CD4-positive, alpha-beta T cell treated with Interleukin-12 subunit alpha and Interleukin-12 subunit beta, for 1 hour (primary cell): Measurements from ENCODE around the gene IGFBP1.

Experiments used
- DNase-seq: peaks from one replicate; pipeline ENCODE4 v3.0.0-alpha.2; 2020

IGFBP1 gene

DNA sequence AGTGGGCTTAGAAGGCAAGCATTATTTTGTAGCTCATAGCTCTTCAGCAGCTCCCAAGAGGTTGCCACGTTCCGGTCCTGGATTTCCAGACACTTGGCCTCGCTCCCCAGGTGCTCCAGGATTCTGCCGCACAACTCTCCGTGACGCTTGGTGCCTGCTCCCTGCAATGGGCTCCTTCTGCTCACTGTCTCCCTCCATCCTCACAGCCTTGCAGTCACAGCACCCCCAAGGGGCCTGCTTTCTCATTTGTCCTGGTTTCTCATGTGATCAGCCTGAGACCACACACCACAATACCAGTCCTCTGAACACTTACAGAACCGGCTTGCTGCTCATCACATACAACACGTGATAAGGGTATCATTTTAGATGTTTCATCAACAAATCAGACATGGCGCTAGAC lies 23.0 kb downstream of the IGFBP1 start:
- no peak for DNase-seq

DNA sequence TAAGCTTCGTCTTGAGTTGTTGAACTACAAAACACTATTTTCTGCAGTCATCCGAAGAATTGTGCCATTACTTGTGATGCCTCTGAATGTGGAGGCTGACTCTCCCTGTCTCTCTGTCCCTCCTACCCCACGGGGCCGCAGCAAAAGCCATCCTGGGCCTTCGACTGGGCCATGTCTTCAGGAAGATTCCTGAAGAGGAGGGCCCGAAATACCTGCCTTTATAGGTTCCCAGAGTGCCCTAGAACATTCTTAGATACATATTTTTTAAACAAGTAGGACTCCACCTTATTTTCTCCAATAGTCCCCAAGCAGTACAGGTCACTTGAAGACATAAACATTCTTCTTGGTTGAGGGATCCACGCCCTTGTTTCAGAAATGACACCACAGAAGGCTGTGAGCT lies 24.7 kb downstream of the IGFBP1 start:
- DNase-seq = no peak

DNA sequence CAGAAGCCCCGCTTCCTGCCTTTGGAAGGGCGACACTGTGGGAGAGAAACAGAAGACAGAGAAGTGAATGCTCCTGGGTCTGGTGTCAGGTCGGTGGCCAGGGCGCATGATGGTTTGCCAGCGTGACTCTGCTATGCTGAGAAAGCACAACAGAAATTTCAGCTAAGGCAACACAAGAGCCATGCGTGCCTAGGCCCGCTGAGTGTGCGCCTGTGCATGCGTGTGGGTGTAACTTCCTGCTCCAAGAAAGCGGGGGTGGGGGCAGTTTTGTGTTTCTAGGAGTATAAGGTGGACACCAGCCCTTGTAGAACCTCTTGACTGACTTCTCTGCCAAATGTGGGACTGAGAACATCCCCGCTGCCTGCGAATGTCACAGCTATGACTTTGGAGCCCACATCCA lies 26.6 kb downstream of the IGFBP1 start:
- DNase-seq = no peak

DNA sequence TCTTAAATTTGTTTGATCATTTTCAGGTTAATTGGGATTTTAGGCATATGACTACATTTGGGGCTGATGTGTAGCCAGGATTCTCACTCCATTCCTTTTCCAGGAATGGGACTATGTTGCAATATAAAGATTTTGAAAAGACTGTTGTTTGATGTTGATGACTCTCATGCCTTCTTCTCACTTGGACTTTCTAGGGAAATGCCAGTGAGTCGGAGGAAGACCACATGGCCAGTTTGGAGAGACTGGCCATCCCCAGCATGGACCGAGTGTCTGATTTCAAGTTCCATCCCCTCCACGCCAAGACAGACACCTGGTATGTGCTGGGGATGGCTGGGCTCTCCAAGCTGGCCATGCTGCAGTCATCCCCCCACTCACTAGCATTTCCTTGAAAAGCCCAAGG lies 27.3 kb downstream of the IGFBP1 start:
- DNase-seq = no peak

DNA sequence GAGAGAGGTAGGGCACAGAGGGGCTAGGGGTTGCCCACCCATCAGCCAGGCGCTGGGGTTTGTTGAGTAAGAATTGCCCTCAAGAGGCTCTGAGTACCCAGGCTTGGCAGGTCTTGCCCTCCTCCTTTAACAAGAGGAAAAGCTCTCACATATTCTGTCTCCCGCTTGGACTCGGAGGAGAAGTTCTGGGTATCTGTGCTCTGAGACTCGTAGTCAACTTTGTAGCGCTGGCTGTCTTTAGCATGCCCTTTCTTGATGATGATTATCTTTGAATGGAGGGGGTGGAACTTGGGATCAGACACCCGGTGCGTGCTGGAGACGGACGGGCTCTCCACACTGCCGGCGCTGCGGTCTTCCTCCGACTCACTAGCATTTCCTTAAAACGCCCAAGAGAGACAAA lies 28.8 kb downstream of the IGFBP1 start:
- no peak for DNase-seq

DNA sequence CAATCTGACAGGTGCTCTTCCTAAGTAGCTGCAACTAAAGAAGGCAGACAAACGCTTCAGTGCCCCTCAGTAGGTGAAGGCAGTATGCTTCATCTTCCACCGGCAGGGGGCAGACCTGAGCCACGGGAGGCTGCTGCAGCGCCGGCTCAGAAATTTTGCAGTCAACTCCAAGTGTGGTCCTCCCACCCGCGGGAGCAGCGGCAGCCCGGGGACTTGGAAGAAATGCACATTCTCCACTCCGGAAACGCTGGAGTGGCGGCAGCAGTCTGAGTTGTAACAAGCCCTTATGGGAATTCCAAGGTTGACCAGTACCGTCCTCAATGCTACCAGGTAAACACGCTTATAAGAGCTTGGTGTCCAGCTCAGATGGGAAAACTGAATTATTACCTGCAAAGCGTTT lies 29.4 kb downstream of the IGFBP1 start:
- peak; percentile 67 for DNase-seq

DNA sequence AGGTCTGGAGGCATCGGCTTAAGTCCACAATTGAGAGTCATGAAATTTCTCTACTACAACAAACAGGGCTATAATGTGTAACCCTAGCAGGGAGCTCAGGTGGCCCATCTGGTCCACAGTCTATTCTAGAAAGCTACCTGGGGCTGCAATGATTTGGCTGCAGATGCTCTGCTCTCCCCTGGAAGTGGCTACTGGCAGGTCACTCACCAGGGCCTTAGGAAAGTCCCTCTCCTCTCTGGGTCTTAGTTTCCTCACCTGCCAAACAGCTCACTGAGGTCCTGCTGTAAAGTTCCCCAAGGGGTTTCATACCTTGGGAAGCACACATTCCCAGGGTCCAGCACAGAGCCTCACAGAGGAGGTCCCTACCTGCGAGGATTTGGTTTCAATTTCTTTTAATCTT lies 30.3 kb downstream of the IGFBP1 start:
- no peak for DNase-seq

DNA sequence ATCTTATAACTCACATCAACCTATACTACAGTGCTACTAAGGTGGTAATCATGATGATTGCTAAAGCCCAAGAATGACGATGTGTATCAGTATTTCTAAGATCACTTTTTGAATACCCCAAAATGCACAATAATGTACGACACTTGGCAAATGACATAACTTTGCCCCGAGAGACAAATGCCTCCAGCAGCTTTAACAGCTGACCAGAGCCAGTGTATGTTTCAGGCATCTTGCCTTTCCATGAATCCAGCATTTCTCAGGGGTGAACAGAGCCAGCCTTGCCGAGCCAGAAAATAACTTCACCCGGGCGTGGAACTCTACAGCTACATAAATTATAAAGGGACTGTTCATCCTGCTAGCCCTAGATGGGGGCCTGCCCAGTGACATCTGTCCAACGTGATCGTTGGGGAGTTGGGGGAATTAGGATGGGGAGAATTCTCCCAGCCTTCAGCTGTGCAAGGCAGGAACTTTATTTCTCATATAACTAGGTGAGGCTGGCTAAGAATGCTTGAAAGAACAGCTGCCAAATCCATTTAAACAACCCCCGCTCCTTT lies 31.0 kb downstream of the IGFBP1 start:
- no peak for DNase-seq

DNA sequence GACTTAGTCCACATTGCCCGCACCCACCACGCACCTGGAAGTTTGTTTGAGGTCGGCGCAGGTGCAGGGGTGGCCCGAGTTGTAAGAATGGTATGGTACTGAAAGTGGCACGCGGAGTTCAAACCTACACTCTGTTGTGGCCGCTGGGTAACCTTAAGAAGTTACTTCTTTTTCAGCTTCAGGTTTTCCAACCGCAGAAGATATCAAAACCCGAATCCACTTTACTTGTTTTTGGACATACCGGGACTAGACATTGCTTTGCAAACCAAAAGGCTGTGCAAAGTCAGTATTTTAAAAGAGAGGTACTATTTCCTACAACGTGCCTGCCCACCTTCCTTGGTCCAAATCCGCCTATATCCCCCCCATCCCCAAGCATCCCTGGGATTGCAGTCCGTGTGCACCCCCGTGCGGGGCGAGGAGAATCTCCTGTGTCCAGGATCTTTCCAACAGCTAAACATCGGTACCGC lies 31.7 kb downstream of the IGFBP1 start:
- DNase-seq = no peak

DNA sequence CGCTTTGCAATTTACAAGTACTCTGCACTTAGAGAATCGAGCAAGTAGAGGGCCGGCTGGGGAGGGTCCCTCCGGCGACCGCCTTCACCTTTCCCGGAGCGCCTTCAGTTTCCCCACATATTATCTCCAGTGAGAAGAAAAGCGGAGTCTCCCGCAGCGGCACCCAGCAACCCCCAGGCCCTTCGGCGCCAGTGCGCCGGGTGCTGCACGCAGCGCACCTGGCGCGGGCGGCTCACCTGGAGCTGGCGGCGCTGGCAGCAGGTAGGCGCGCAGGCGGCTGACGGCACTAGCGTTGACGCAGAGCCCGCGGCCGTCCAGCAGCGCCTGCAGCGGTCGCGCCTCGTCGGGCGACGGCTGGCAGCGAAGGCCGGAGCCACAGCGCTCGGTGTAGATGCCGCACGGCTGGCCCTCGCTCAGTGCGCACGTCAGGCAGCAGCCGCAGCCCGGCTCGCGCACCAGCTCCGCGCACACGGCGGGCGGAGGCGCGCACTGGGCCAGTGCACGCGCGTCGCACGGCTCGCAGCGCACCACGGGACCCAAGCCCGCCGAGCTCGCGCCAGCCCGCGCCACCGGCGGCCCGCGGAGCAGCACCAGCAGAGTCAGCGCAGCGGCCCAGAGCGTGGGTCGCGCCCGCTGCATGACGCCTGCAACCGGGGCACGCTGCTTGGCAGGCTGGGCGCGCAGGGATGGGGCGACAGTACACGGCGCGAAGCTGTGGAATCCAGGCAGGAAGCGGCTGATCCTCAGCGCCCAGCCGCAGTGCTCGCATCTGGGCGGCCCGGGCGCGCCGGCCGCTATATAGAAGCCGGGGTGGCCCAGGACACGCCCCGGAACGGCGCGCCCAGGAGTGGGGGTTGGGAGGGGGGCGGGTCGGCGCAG lies 32.5 kb downstream of the IGFBP1 start, which contains the start of gene IGFBP3:
Gene IGFBP3 (minus strand): TSS at position 771 of the 879 bp plus-strand sequence. CDS start 132 bp downstream, at position 639.
- peak; percentile 51 for DNase-seq

DNA sequence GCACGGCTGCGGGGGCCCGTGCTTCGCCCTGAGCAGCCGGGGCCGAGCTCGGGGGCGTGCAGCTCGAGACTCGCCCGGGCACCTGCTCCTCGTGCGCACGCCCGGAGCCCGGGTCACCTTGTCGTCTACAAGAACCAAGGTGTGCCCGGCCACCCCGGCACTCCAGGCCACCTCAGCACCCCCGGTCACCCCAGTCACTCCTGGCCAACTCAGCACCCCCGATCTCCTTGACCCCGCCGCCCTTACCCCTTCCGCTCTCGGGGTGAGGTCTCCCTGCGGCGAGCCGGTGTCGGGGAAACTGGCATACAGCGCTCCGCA lies 33.1 kb downstream of the IGFBP1 start:
- DNase-seq = no peak

DNA sequence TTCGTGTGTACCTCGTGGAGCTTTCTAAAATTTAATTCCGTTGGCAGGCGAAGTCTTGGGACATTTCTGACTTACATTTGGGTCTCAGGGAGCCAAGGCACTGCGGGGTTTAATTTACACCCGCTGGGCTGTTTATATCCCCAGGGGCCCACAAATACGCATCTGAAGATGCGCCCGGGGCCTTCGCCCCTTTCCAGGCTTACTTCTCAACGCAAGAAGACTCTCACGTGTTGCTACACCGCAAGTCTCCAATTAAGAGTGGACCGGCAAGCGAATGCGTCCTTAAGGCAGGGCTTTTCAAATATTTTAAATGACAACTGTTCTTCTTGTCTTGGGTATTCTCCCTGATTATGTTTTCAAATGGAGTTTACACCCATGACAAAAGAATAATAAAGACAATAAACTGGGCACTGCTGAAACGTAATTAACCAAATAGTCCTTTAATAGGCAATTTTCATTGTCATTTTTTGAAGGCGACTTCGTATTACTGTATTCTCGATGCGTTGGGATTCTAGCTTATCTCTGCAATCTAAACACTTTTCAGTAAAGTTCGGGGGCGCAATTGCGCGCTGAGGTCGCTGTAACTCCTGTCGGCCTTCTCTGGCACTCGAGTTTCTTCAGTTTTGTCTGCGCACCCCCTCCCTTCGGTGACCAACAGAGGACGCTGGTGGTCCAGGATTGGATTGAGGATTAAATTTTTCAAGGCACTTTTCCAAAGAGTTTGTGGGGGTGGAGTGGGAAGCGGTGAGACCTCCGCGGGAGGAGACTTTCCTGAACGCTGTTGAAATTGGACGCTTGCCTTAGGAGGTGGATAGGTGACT lies 33.6 kb downstream of the IGFBP1 start:
- DNase-seq = peak; percentile 36

DNA sequence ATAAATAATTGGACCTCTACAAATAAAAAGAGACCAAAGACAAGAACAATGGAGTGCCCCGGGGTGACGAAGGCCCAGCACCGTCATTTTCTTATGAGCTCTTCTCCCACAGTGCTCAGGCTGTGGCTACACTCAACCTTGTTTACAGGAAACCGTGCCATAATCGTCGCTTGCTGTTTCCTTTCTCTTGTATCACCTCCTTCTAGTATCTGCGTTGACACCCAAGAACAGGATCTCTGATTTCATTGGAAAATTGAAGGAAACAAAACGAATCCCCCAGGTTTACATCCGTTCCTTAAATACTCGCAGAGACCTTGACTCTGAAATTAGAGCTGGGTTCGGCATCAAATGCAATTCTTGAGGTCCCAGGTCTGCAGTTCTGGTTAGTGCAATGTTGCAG lies 34.5 kb downstream of the IGFBP1 start:
- peak; percentile 29 for DNase-seq

DNA sequence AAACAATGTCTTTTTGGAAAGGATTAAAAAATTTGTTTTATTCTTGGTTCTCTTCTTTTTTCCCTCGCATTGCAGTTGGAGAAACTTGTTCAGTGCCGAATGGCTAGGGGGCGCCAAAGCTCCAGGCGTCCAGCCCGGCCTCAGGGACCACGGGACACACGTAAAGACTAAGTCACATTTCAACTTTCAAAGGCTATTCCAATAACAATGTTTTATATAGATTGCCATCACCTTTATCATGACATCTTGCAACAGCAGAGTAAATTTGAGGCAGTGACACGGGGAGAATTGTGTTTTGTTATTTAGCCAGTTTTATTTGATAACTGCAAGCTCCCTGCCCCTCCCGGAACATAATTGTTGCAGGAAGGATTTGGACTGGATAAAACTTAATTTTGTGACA lies 35.0 kb downstream of the IGFBP1 start:
- peak; percentile 57 for DNase-seq

DNA sequence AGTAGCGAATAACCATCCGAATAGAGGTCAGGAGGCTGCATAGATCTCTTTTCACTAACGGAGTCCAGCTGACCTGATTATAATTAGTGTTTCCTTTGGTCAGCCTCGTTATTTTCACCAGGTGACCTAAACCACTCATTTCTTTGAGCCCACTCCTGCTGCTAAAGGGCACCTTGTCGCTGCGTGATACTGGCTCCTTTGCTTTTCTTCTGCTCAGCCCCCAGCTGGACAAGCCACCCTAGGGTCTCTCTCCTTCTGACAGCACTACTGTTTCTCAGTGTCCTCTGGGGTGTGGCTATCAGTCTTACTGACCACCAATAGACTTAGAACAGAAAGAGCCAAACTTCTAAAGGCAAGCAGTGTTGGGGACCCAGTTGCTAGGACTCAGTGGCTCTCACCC lies 35.5 kb downstream of the IGFBP1 start:
- no peak for DNase-seq

DNA sequence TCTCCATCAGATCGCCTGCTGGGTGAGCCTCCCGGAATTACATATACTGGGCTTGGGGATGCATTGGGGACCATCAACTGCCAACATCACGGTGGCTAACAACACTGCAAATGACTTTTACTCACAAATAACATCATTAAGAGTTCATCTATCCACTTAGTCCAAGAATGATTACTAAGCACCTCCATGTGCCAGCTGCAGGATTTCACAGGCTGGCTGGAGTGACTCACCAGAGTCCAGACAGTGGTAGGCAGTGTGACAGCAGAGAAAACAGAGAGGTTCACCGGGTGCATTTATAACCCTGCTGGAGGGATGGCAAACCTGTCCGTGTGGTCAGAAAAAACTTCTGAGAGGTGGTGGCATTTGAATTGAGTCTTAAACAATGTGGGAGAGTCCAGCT lies 36.0 kb downstream of the IGFBP1 start:
- no peak for DNase-seq

DNA sequence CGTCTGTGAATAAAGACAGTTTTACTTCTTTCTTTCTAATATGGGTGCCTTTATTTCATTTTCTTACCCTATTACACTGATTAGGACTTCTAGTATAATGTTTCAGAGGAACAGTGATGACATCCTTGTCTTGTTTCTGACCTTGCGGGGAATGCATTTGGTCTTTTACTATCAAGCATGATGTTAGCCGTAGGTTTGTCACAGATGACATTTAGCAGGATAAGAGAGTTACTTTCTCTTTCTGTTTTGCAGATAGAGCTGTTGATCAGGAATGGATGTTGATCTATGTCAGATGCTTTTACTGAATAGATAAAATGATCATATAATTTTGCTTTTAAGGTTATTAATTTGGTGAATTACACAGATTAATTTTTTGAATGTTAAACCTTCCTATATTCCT lies 39.4 kb downstream of the IGFBP1 start:
- no peak for DNase-seq

DNA sequence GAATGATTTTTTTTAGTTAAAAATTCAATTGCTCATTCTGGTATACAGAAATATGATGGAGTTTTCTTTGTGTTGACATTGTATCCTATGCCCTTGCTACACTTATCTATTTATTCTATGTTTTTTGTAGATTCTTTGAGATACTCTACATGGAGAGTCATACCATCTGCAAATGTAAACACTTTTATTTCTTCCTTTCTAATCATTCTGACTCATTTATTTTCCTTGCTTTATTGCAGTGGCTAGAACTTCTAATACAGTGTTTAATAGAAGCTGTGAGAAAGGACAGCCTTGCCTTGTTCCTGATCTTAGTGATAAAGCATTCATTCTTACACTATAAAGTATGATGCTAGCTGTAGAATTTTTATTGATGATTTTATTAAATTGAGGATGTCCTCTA lies 42.7 kb downstream of the IGFBP1 start:
- no peak for DNase-seq

DNA sequence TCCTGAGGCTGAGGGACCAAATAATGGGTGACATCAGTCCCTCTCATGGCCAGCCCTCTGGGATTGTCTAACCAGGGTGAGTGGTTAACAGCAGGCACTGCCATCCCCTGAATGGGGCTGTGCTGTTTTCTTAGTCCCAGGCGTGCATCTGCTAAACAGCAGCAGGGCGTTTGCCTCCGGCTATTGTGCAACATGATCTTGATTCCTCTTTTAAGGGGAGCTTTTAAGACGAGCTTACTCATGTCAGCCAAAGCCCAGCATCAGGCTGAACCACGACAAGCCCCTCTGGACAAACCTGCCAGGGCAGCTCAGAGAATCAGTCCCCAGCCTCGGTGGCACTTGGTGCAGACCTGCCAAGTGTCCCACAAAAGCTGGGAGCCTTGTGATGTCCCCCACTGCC lies 49.0 kb downstream of the IGFBP1 start:
- DNase-seq = no peak

DNA sequence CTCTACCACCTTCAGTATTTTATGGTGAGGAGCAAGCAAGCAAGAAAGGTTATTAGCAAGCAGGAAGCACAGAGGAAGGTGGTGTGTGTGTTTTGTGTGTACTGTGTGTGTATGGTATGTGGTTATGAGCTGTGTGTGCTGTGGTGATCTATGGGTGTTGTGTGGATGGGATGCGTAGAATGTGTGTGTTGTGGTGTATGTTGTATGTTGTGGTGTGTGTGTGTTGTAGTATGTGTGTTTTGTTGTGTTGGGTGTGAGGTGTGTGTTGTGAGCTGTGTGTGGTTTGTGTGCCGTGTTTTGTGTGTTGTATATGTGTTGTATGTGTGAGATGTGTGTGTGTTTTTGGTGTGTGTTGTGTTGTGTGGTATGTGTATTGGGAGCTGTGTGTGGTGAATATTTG lies 49.6 kb downstream of the IGFBP1 start:
- DNase-seq = no peak

DNA sequence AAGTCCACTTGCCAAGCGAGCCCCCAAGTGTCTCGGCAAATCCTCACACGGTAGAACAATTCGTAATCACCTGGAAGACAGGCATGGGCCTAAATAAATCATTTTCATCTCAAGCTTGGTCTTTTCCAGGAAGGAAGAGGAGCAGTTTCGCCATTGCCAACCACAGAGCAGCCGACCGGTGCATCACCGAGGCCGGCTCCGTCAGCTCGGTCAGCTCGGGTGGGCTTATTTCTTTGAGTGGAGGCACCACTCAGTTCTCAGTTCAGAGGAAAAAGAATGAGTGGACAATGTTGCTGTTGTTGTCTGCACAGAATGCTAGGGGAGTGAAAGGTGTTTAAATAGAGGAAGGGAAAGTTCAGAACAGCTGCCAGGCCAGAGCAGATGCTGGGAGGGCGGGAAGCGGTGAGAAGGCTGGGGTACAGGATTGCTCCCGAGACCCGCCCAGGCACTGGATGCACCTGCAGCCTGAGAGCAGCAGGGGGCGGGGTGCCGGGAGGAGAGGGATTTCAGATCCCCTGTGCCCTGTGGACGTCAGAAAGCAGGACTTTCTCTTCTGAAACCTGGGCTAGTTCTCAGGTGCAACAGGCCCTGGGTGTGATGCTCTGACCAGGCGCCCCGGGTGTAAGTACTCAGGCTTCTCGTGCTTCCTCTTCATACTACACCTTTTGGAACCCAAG lies 50.5 kb downstream of the IGFBP1 start:
- no peak for DNase-seq

DNA sequence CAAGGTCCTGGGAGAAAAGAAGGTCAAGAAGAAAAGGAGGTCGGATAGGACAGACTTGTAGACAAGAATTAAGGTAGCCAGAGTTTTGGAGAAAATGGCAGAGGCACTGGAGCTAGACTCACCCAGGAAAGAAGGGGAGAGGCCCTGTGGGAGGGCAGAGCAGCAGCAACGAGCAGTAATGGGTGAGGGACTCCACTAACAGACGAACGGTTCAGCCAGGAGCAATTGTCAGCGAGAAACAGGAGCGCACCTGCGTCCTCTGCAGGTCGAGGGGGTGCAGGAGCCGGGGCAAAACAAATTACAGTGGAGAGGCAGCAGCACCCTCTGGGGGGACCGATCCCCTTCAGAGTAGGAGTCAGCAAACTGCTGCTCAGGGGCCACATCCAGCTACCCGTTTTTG lies 51.3 kb downstream of the IGFBP1 start:
- DNase-seq = no peak

DNA sequence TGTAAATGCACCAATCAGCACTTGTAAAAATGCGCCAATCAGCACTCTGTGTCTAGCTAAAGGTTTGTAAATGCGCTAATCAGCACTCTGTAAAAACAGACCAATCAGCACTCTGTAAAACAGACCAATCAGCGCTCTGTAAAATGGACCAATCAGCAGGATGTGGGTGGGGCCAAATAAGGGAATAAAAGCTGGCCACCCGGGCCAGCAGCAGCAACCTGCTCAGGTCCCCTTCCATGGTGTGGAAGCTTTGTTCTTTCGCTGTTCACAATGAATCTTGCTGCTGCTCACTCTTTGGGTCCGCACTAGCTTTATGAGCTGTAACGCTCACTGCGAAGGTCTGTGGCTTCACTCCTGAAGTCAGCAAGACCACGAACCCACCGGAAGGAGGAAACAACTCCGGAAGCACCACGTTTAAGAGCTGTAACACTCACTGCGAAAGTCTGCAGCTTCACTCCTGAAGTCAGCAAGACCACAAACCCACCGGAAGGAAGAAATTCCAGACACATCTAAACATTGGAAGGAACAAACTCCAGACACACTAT lies 52.0 kb downstream of the IGFBP1 start:
- peak; percentile 53 for DNase-seq
